ENCODE measurements around the gene TOP3A.

Gene TOP3A

DNA sequence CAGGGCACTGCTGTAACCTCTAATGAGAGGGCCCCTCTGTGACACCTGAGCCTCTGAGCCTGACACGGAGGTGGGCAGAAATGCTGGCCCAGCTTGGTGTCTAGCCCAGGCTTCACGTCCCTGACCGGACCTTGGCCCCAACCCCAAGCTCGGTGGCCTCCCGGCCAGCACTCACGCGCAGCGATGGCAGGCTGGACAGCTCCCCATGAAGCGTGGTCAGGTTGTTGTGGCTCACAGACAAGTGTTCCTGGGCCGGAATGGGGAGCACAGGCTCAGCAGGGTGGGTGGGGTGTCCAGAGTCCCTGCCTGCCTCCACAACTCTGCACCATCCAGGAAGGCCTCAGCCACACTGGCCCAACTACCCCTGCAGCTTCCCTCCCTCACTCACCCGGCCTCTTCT is 58.4 kb downstream of the TOP3A start:
- no peak for TF ChIP-seq CTCF (IDR thresholded peaks at IDR 0.05; ENCODE audit: insufficient read depth, low read depth, low read length, missing control alignments)
- DNase-seq (ENCODE audit: low read depth), result no peak
- no peak overlapping the region for H3K4me3 ChIP-seq (ENCODE audit: low read depth, low read length)

DNA sequence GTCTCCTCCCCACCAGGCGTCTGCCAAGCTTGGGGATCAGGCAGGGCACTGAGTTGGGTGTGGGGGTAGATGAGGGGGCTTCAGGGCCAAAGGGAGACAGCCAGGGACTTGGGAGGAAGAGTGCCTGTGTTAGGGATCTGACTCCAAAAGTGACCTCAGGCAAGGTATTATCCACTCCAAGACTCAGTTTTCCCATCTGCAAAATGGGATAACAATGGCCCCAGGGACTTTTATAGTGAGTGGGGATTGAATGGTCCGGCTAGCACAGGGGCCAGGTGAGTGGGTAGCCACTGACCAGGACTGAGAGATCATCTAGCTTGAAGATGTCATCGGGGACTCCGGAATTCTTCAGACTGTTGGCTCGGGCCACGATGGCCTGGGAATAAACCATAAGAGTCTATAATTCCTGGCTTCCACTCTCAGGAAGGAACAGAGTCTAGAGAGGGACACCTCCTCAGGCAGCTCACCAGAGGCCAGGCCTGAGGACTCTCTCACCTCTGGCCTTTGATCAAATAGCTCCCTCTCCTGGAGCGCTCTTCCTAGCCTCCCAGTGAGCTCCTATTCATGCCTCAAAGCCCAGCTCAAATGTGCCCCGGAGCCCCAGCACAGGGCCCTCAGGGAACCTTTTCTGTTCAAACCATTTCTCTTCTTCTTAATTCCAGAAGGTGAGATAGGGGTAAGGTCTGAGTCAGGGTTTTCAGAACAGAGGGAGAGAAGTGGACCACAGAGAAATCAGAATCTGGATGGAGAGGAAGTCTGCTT is 59.7 kb downstream of the TOP3A start:
- TF ChIP-seq CTCF (IDR thresholded peaks at IDR 0.05; ENCODE audit: insufficient read depth, low read depth, low read length, missing control alignments), result no peak
- no peak for DNase-seq (ENCODE audit: low read depth)
- no peak overlapping the region for H3K4me3 ChIP-seq (ENCODE audit: low read depth, low read length)

DNA sequence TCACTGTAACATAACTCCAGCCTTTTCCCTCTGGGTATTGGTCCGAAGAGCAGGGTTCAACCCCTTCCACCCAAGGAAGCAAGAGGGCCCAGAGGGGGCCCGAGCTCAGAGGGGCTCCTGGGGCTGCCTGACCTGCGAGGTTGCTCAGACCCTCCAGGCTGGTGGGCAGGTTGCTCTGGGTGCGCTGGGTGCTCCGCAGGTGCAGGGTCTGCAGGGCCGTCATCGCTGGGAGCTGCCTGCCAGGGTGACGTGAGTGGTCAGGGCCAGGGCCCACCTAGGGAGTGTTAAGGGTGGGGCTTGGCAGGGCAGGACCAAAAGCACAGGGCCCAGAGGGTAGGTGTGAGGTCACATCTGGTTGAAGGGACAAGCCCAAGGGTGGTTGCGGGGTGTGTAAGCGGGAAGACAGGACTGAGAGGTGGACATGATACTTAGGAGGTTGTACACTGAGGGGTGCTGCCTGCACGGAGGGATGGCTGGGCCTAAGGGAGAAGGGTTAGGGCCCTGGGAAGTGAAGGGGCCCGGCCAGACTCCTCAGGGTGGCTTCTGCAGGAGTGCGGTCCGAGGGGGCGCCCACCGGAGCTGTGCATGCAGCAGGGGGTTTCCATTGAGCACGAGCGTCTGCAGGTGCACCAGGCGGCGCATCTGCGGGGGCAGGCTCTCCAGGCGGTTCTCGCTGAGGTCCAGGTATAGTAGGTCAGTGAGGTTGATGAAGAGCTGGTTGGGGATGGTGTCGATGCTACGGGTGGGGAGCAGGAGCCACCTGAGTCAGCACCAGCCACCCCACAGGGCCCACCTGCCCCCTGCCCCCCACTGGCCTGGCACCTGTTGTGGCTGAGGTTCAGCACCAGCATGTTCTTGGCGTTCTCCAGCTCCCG is 60.6 kb downstream of the TOP3A start:
- TF ChIP-seq CTCF (IDR thresholded peaks at IDR 0.05; ENCODE audit: insufficient read depth, low read depth, low read length, missing control alignments), result no peak
- no peak overlapping the region for H3K4me3 ChIP-seq (ENCODE audit: low read depth, low read length)
- no peak for DNase-seq (ENCODE audit: low read depth)

GRCh38 chr17:18253187-18253884 is 61.5 kb downstream of the TOP3A start:
- DNase-seq (ENCODE audit: low read depth), result no peak

DNA sequence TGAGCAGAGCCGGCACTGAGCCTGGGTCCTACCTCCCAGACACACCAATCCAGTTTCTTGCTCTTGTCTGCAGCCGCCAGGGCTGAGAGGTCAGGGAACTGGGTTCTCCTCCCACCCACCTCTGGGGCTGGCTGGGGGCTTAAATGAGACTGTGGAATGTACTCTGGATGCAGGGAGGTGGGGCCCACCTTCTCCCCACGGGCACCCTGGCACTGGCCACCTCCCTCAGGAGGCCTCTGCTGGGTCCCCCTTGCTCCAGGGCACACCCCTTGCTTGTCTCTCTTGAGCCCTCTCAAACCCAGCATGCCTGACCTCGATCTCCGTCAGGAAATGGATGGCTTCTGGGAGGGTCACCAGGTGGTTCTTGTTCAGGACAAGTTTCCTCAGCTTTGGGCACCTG is 62.6 kb downstream of the TOP3A start:
- H3K4me3 ChIP-seq (ENCODE audit: low read depth, low read length), result no peak overlapping the region
- TF ChIP-seq CTCF (IDR thresholded peaks at IDR 0.05; ENCODE audit: insufficient read depth, low read depth, low read length, missing control alignments), result no peak
- no peak for DNase-seq (ENCODE audit: low read depth)

More at GRCh38 chr17:18253187-18253884, 61.5 kb downstream of the TOP3A start:
- TF ChIP-seq CTCF (IDR thresholded peaks at IDR 0.05; ENCODE audit: insufficient read depth, low read depth, low read length, missing control alignments), result no peak
- H3K4me3 ChIP-seq (ENCODE audit: low read depth, low read length), result no peak overlapping the region

- no peak for DNase-seq (ENCODE audit: low read depth)
- no peak overlapping the region for H3K4me3 ChIP-seq (ENCODE audit: low read depth, low read length)
- no peak for TF ChIP-seq CTCF (IDR thresholded peaks at IDR 0.05; ENCODE audit: insufficient read depth, low read depth, low read length, missing control alignments)
Measured at GRCh38 chr17:18251204-18251603, 63.6 kb downstream of the TOP3A start.
